Measurements from ENCODE around the gene DLX3. TPM values are rescaled to one million over a fixed set of nuclear protein-coding genes. Genes with fewer than 3 reads are reported as not detected.

DLX3 gene
- total RNA-seq, 2 donors from 2014 or later = 0.58 to 1.4 TPM

DNA sequence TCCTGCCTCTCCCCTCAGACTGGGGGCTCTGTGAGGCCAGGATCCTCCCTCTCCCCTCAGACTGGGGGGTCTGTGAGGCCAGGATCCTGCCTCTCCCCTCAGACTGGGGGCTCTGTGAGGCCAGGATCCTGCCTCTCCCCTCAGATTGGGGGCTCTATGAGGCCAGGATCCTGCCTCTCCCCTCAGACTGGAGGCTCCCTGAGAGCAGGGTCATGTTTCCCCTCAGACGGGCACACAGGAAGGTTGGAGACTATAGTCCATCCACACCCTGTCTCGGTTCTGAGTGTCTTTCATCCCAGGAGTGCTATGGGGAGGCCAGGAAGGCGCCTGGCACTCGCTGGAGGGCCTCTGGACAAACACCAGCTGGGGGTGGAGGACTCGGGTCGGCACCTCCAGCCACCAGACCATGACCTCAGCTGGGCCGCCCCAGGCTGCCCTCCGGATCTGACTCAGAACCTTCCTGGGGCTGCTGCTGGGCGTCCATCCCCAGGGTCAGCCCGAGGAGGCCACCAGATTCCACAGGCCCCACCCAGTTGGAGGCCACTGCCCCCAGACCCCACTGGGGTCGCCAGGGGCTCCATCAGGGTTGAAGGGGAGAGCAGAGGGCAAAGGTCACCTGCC lies 48.0 kb downstream of the DLX3 start:
- Mint-ChIP-seq H3K4me3 (no peak overlapping the region), H3K36me3 (ENCODE audit: low read depth) (no peaks in the 10 kb centered on the region), H3K4me1 (peaks cover 16% of the 10 kb centered on the region)

DNA sequence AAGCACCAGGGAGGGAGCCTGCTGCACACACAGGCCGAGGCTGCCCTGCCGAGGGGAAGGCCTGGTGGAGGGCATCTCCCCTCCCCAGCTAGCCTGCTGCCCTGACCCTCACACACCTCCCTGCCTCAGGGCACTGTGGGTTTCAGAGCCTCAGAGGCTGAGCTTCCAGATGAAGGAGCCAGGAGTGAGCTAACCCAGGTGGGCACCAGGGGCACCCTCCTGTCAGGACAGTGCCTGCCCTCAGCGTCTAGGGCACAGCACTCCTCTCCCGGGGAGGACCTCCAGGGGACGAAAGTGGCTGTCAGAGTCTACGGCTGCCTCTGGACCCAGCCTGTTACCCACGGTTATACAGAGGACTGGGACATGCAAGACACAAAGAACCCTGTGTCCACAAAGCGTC lies 48.8 kb downstream of the DLX3 start:
- Histone ChIP-seq H3K9ac (ENCODE audit: extremely low read depth, low read length, poor library complexity, severe bottlenecking) (no peak overlapping the region), H3K36me3 (ENCODE audit: control insufficient read depth, insufficient read depth, low read length) (no peaks in the 10 kb centered on the region), H3K4me3 (ENCODE audit: low read length) (no peak overlapping the region), H3K27me3 (ENCODE audit: control insufficient read depth, insufficient read depth, low read length, poor library complexity, severe bottlenecking) (no peaks in the 10 kb centered on the region), H3K27ac (ENCODE audit: low read depth, low read length) (no peak overlapping the region), H3K9me3 (ENCODE audit: control insufficient read depth, low read length) (no peaks in the 10 kb centered on the region), H3K4me1 (ENCODE audit: control insufficient read depth, insufficient read depth, low read length) (peaks cover 4% of the 10 kb centered on the region)
- no peak for TF ChIP-seq CTCF (conservative IDR thresholded peaks at IDR 0.05)
- Mint-ChIP-seq H3K4me1 (peaks cover 23% of the 10 kb centered on the region), H3K27me3 (ENCODE audit: insufficient read depth) (peaks cover 51% of the 10 kb centered on the region), H3K36me3 (ENCODE audit: low read depth) (no peaks in the 10 kb centered on the region), H3K9me3 (no peaks in the 10 kb centered on the region), H3K4me3 (no peak overlapping the region), H3K27ac (no peak overlapping the region)
- 85 to 90% methylated on average over 4 to 8 of the region's 8 CpGs for WGBS, 2 experiments (ENCODE audit: insufficient coverage in 1 of 2, insufficient read length in 1 of 2)
- no peak for DNase-seq

More for the DNA sequence above, 48.0 kb downstream of the DLX3 start:
- Histone ChIP-seq H3K4me3 (ENCODE audit: low read length) (no peak overlapping the region), H3K27me3 (ENCODE audit: control insufficient read depth, insufficient read depth, low read length, poor library complexity, severe bottlenecking) (peaks cover 5% of the 10 kb centered on the region), H3K27ac (ENCODE audit: low read depth, low read length) (no peak overlapping the region), H3K9me3 (ENCODE audit: control insufficient read depth, low read length) (no peaks in the 10 kb centered on the region), H3K4me1 (ENCODE audit: control insufficient read depth, insufficient read depth, low read length) (peaks cover 4% of the 10 kb centered on the region), H3K36me3 (ENCODE audit: control insufficient read depth, insufficient read depth, low read length) (no peaks in the 10 kb centered on the region), H3K9ac (ENCODE audit: extremely low read depth, low read length, poor library complexity, severe bottlenecking) (no peak overlapping the region)
- no peak for DNase-seq
- H3K27me3 Mint-ChIP-seq (ENCODE audit: insufficient read depth) = peaks cover 57% of the 10 kb centered on the region
- TF ChIP-seq CTCF (conservative IDR thresholded peaks at IDR 0.05) = no peak
- 92 to 96% methylated on average over 5 to 11 of the region's 11 CpGs for WGBS, 2 experiments (ENCODE audit: insufficient coverage in 1 of 2, insufficient read length in 1 of 2)
- no peak overlapping the region for H3K27ac Mint-ChIP-seq
- no peaks in the 10 kb centered on the region for H3K9me3 Mint-ChIP-seq

- H3K27ac Mint-ChIP-seq = peak overlapping the region; percentile 39
- Histone ChIP-seq H3K9ac (ENCODE audit: extremely low read depth, low read length, poor library complexity, severe bottlenecking) (no peak overlapping the region), H3K27me3 (ENCODE audit: control insufficient read depth, insufficient read depth, low read length, poor library complexity, severe bottlenecking) (no peaks in the 10 kb centered on the region), H3K27ac (ENCODE audit: low read depth, low read length) (no peak overlapping the region), H3K4me3 (ENCODE audit: low read length) (no peak overlapping the region), H3K36me3 (ENCODE audit: control insufficient read depth, insufficient read depth, low read length) (no peaks in the 10 kb centered on the region), H3K4me1 (ENCODE audit: control insufficient read depth, insufficient read depth, low read length) (peaks cover 7% of the 10 kb centered on the region), H3K9me3 (ENCODE audit: control insufficient read depth, low read length) (no peaks in the 10 kb centered on the region)
- DNase-seq = peak; percentile 75
- WGBS, 2 experiments (ENCODE audit: insufficient coverage in 1 of 2, insufficient read length in 1 of 2) = 57 to 63% methylated on average over 23 to 26 of the region's 26 CpGs
- H3K36me3 Mint-ChIP-seq (ENCODE audit: low read depth) = no peaks in the 10 kb centered on the region
- H3K4me1 Mint-ChIP-seq = peaks cover 25% of the 10 kb centered on the region
- H3K27me3 Mint-ChIP-seq (ENCODE audit: insufficient read depth) = peaks cover 54% of the 10 kb centered on the region
- no peak overlapping the region for H3K4me3 Mint-ChIP-seq
- H3K9me3 Mint-ChIP-seq = no peaks in the 10 kb centered on the region
- no peak for TF ChIP-seq CTCF (conservative IDR thresholded peaks at IDR 0.05)
Measured at GRCh38 chr17:49944273-49944870, 50.7 kb downstream of the DLX3 start.
